ENCODE data around the gene ADO. TPM values are rescaled to one million over a fixed set of nuclear protein-coding genes. Genes with fewer than 3 reads are reported as not detected.

ADO gene
- total RNA-seq, 1 donor from 2014 or later = 16.3 TPM

- no peaks in the 10 kb centered on the region for H3K36me3 ChIP-seq (ENCODE audit: control insufficient read depth, insufficient read depth, low read length)
- FAIRE-seq (peak; percentile 23), DNase-seq (ENCODE audit: low read depth) (no peak)
- TF ChIP-seq CTCF (IDR thresholded peaks at IDR 0.05; ENCODE audit: insufficient read depth, low read length, severe bottlenecking) = no peak
- H3K27me3 ChIP-seq (ENCODE audit: control insufficient read depth, insufficient read depth, low read length) = no peaks in the 10 kb centered on the region
- no peak overlapping the region for H3K4me3 ChIP-seq (ENCODE audit: low read depth, low read length)
Measured at GRCh38 chr10:62790019-62790555, 14.4 kb upstream of the ADO start.

- FAIRE-seq = no peak
- Histone ChIP-seq H3K27me3 (ENCODE audit: control insufficient read depth, insufficient read depth, low read length) (no peaks in the 10 kb centered on the region), H3K4me3 (ENCODE audit: low read depth, low read length) (no peak overlapping the region), H3K36me3 (ENCODE audit: control insufficient read depth, insufficient read depth, low read length) (no peaks in the 10 kb centered on the region)
- no peak for TF ChIP-seq CTCF (IDR thresholded peaks at IDR 0.05; ENCODE audit: insufficient read depth, low read length, severe bottlenecking)
- no peak for DNase-seq (ENCODE audit: low read depth)
Measured at GRCh38 chr10:62790571-62790970, 13.9 kb upstream of the ADO start.

GRCh38 chr10:62792261-62792660, 12.3 kb upstream of the ADO start:
- Histone ChIP-seq H3K27me3 (ENCODE audit: control insufficient read depth, insufficient read depth, low read length) (peaks cover 2% of the 10 kb centered on the region), H3K36me3 (ENCODE audit: control insufficient read depth, insufficient read depth, low read length) (no peaks in the 10 kb centered on the region), H3K4me3 (ENCODE audit: low read depth, low read length) (no peak overlapping the region)
- DNase-seq (ENCODE audit: low read depth) (no peak), FAIRE-seq (no peak)
- no peak for TF ChIP-seq CTCF (IDR thresholded peaks at IDR 0.05; ENCODE audit: insufficient read depth, low read length, severe bottlenecking)

- no peak for FAIRE-seq
- no peaks in the 10 kb centered on the region for H3K36me3 ChIP-seq (ENCODE audit: control insufficient read depth, insufficient read depth, low read length)
Measured at GRCh38 chr10:62794306-62794705, 10.2 kb upstream of the ADO start.

GRCh38 chr10:62795100-62795499, 9.4 kb upstream of the ADO start:
- DNase-seq (ENCODE audit: low read depth) (no peak), FAIRE-seq (no peak)
- no peaks in the 10 kb centered on the region for H3K36me3 ChIP-seq (ENCODE audit: control insufficient read depth, insufficient read depth, low read length)
- no peak overlapping the region for H3K4me3 ChIP-seq (ENCODE audit: low read depth, low read length)
- H3K27me3 ChIP-seq (ENCODE audit: control insufficient read depth, insufficient read depth, low read length) = peaks cover 2% of the 10 kb centered on the region
- no peak for TF ChIP-seq CTCF (IDR thresholded peaks at IDR 0.05; ENCODE audit: insufficient read depth, low read length, severe bottlenecking)

More at GRCh38 chr10:62794306-62794705, 10.2 kb upstream of the ADO start:
- TF ChIP-seq CTCF (IDR thresholded peaks at IDR 0.05; ENCODE audit: insufficient read depth, low read length, severe bottlenecking) = no peak
- H3K4me3 ChIP-seq (ENCODE audit: low read depth, low read length) = no peak overlapping the region
- H3K27me3 ChIP-seq (ENCODE audit: control insufficient read depth, insufficient read depth, low read length) = peaks cover 2% of the 10 kb centered on the region
- DNase-seq (ENCODE audit: low read depth) = no peak

- Histone ChIP-seq H3K27me3 (ENCODE audit: control insufficient read depth, insufficient read depth, low read length) (peaks cover 2% of the 10 kb centered on the region), H3K4me3 (ENCODE audit: low read depth, low read length) (no peak overlapping the region), H3K36me3 (ENCODE audit: control insufficient read depth, insufficient read depth, low read length) (no peaks in the 10 kb centered on the region)
- no peak for TF ChIP-seq CTCF (IDR thresholded peaks at IDR 0.05; ENCODE audit: insufficient read depth, low read length, severe bottlenecking)
- DNase-seq (ENCODE audit: low read depth) (no peak), FAIRE-seq (no peak)
Measured at GRCh38 chr10:62795762-62796161, 8.8 kb upstream of the ADO start.
